NCI-H82 (cell line): ENCODE results near the gene ANKRD39.
"Not testable (repeated sequence)": the region's sequence is repeated elsewhere in the genome, so short reads cannot be mapped to it uniquely, and the experiment has no call there.

Experiments used
- DNase-seq: peaks from one replicate; lab custom pipeline; 2025; lab: John Stamatoyannopoulos, UW

Gene ANKRD39

DNA sequence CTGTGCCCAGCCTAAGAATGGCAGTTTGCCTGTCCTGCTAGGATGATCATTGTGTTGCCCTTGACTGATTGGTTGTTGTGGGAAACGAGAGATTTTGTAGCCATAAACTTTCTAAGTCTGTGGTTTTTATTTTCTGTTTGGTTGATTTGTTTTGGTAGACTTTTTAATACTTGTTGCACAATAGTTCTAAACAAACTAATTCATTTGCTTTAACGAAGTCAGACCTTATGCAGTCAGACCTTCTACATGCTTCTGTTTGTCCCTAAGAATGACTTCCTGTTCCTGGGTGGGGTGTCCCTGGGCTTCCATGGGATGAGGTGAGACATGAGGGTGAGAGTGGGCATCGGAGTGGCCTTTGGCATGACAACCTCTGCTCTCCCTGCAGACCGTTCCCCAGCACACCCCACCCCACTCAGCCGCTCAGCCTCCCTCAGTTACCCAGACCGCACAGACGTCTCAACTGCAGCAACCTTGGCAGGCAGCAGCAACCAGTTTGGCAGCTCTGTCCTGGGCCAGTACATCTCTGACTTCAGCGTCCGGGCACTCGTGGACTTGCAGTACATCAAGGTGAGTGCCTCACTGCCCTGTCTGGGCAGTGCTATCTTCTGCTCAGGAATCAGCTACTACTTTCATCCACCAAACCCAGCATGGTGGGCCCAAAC, 49.5 kb downstream of the ANKRD39 start:
- DNase-seq: no peak

DNA sequence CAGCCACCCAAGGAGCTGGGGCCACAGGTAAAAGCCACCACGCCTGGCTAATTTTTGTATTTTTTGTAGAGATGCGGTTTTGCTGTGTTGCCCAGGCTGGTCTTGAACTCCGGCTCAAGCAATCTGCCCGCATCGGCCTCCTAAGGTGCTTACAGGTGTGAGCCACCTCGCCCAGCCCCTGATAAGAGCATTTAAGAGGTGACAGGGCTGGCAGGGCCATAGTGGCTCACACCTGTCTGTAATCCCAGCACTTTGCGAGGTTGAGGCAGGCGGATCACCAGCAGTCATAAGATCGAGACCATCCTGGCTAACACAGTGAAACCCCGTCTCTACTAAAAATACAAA, 50.7 kb downstream of the ANKRD39 start:
- no peak for DNase-seq

DNA sequence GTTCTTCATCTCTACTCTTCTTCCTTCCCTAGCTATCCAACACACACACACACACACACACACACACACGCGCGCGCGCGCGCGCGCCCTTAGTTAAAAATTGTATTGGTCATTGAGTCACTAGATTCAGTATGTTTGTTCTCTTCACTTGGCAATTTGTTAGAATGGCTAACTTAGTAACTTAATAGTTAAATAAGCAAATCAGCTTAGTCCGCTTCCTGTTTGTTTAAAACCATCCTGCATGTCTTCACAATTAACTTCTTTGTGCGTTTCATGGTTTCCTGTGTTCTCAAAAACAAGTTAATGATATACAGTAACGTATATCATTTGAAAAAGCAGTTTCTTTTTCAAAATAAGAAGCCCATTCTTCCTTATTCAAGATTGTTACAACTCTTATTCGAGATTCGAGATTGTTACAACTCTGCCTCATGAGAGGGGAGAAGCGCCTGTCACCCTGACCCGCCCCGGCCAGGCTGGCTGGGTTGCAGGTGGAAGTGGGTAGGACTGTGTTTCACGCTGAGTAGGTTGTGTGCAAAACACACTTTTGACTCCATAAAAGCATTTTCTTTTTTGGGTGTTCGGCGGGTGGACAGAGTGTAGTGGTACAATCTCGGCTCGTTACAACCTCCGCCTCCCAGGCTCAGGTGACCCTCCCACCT, 51.2 kb downstream of the ANKRD39 start:
- no peak for DNase-seq

DNA sequence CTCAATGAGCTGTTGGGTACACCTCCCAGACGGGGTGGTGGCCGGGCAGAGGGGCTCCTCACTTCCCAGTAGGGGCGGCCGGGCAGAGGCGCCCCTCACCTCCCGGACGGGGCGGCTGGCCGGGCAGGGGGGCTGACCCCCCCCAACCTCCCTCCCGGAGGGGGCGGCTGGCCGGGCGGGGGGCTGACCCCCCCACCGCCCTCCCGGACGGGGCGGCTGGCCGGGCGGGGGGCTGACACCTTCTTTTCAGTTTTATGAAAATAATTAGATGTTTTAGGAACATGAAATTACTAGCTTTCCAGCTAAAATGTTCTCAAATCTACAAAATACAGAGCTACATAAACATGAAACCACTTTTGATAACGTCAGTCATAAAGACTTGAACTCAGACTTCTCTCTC, 51.9 kb downstream of the ANKRD39 start:
- DNase-seq: not testable (repeated sequence)

DNA sequence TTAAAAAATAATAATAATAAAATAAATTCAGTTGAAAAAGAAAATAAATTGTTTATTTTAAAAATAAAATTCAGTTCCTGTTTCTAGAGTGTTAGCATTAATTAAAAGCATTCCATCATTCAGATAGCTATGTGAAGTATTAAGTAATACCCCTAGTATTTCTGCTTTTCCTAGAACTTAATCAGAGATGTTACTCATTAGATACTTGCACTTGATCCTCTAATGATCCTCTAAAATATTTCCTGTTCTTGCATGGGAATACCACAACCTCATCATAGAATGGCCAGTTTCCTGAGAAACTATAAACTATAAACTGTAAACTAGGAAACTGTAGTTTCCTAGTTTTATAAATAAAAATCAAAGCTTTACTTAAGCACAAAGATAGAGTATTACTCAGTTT, 52.8 kb downstream of the ANKRD39 start:
- no peak for DNase-seq

DNA sequence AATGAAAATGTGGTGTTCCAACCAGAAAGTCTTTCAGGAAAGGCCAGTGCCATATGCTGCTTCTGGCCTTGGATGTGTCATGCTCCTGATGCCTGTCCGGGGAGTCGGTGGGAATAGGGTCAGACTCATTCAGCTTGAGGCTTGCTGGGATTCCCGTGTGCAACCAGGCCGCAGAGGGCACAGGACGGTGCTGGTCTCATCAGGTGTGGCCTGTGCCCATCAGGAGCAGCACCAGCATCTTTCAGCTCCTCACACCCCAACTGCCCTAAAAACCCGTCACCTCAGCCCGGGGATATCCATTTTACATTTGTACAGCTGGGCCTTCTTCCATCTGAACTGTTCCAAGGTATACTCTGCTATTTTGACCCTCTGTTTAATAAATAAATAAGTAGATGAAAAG, 55.1 kb downstream of the ANKRD39 start:
- DNase-seq: no peak

DNA sequence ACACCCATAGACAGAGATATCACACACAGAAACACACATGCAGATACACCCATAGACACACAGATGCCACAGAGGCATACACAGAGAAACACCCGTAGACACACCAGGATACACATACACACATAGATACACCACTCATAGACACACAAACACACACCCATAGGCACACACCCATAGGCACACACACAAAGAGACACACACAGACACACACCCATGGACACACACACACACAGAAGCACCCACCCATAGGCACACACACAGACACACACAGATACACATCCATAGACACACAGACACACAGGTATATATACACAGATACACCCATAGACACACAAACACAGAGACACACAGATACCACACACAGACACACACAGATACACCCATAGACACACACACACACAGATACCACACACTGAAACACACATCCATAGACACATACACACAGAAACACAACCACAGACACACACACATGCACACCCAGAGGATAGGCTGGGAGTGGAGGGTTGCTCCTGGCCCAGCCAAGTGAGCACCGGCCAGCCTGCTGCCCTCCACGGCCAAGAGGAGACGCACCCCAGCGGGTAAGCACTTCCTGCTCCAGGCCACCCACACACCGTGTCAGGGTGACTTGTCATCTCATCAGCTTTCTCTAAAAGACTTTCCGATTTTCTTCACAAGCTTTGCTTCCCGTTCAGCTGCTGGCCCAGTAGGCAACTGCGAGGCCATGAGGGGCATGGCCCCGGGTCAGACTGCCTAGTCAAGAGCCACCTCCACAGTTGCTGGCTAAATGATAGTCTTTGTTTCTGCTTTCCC, 55.8 kb downstream of the ANKRD39 start:
- no peak for DNase-seq

DNA sequence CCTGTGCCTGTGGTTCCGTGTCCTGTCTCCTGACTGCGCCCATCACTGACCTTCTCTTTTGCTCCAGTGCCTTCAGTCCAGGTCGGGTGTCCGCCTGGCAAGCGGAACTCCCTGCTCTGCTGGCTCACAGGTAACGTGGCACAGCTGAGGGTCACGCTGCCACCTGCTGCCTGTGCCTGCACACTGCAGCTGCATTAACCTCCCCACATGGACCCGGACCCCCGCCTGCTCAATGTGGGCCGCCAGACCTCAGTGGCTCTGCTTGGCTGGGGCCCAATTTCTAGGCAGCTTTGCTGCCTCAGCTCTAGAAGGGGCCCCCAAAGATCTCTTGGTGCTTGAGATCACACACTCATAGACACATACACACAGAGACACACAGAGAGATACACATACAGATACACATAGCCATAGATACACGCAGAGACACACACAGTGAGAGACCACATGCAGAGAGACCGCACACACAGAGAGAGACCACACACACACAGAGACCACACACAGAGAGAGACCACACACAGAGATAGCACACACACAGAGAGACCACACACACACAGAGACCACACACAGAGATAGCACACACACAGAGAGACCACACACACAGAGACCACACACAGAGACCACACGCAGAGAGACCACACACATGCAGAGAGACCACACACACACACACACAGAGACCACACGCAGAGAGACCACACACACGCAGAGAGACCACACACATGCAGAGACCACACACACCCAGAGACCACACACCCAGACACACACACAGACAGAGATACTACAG, 56.6 kb downstream of the ANKRD39 start:
- peak; percentile 85 for DNase-seq

DNA sequence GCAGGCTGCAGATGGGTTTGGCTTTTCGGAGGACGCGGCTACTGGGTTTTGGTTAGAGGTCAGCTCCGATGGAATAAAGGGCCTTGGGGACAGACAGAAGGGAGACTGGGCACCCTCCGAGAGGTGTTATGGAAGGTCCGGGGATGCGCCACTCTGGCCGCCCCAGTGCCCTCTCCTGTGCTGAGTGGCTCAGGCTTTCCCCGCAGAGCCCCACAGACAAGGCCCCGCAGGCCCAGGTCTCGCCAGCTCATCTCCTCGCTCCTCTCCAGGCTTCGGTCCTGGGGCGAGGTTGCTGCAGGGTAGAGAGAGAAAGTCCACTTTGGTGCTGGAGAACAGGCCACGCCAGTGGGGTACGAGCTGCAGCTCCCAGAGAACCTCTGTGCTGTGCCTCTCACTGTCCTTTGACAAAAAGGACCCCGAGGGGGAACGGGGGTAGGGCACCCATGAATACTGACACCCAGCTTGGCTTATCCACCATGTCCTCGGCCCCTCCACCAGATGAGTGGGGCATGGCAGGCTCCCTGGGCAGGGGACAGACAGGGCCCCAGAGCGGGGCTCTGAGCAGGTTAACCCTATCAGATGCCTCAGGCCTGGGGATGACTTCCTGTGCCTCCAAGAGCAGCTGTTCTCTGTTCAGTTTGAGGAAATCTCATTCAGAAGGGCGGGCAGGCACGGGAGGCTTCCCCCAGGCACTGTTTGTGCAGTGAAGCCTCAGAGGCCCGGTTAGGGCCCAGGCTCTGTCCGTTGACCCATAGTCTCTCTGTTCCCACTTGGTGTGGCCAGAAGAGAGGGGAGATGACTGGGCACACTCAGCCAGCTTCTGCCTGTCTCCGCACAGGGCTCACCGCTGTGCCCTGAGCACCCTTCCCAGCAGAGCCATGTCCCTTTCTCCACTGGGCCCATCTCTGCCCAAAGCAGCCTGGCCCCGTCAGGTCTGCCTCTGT, 57.5 kb downstream of the ANKRD39 start:
- DNase-seq: peak; percentile 52

DNA sequence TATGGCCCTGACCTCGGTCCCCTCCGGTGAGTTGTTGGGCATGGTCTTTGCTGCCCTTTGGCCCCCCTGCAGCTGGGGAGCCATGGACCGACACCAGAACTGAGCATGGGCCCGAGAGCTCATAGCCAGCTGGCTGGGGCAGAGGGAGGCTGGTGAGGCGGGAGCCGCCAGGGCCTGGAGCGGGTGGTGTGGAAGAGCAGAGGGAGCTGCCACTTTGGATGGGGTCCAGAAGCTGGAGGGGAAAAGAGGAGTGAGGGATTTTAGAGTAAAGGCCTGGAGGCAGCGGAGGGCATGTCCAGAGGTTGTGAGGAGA, 58.2 kb downstream of the ANKRD39 start:
- no peak for DNase-seq

DNA sequence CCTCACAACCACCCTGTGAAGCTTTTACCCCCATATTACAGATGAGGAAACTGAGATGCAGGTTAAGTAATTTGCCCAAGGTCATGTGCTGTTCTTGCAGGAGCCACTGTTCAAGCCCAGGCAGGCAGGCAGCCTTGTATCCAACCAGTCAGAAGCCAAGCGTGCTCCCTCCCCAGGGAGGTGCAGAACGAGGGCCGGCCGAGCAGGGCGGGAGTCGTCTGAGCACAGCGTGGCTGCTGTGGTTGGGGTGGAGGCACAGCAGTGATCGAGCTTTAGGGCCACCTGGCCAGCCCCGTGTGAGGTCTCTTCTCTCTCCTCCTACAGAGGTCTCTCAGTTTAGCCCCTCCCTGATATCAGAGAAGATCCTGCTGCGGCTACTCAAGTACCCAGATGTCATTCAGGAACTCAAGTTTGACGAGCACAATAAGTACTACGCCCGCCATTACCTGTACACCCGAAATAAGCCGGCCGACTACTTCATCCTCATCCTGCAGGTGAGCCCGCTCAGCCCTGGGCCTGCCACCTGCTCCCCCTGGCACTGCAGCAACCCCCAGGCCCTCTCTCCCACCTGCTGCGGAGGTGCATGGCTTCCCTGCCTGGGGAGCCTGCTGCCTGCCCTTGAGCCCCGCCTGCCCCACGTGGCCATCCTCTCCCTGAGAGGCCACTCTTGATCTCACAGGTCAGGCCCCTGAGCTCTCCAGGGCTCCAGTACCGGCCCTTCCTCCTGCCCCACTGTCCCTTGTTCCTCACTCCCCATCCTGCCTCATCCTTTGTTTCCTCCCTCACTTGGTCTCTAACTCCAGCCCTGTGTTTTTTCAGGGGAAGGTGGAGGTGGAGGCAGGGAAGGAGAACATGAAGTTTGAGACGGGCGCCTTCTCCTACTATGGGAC, 58.8 kb downstream of the ANKRD39 start:
- no peak for DNase-seq
